ENCODE measurements around the gene RPS6KA5. TPM values are rescaled to one million over a fixed set of nuclear protein-coding genes. Genes with fewer than 3 reads are reported as not detected.

The RPS6KA5 gene
- total RNA-seq, 1 experiment from 2014 or later, result 2.6 TPM

DNA sequence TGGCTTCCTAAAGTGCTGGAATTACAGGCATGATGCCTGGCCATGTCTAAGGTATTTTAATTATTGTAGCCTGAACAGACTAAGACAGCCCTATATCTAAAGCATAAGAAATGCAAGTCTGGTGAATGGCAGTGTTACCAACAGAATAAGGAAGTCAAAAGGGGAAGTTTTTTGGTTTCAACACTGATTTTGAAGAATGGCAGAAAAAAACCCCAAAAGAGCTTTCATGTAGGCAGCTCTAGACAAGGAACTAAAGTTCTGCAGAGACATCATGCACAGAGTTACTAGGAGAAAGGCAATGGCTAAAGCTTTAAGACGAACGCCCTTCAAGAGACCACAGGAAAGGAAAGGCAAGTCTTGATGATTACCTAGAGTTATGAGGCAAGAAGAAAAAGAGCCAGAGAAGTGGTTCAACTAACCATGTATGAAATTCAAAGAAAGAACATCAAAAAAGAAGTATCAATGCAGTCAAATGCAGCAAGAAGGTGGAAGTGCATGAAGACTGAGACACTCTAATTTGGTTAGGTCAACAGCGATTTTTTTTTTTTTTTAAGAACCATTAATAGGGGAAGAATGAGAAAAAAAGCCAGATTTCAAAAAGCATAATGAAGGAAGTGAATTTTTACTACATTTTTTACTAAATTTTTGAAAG lies 50.8 kb downstream of the RPS6KA5 start:
- H3K4me1 ChIP-seq (ENCODE audit: control insufficient read depth, insufficient read depth, low read length), result no peaks in the 10 kb centered on the region
- intact Hi-C loops (cut with micrococcal nuclease; ENCODE audit: unreplicated experiment), result no loop called here
- ATAC-seq (no peak), DNase-seq (ENCODE audit: low read depth, low spot score) (no peak)
- no TSS peak for BruUV-seq (replicated peaks)
- H3K36me3 ChIP-seq (ENCODE audit: control insufficient read depth, insufficient read depth, low read length), result no peaks in the 10 kb centered on the region
- CTCF ChIA-PET, result no interaction called here
- H3K27me3 ChIP-seq (ENCODE audit: control insufficient read depth, insufficient read depth, low read length), result no peaks in the 10 kb centered on the region
- no peak for TF ChIP-seq POLR2AphosphoS5 (IDR thresholded peaks at IDR 0.05; ENCODE audit: low read depth, low read length)
- no peak for TF ChIP-seq SIN3A (IDR thresholded peaks at IDR 0.05; ENCODE audit: borderline replicate concordance, insufficient read depth, low read depth, low read length)
- TF ChIP-seq, protein P1, sequence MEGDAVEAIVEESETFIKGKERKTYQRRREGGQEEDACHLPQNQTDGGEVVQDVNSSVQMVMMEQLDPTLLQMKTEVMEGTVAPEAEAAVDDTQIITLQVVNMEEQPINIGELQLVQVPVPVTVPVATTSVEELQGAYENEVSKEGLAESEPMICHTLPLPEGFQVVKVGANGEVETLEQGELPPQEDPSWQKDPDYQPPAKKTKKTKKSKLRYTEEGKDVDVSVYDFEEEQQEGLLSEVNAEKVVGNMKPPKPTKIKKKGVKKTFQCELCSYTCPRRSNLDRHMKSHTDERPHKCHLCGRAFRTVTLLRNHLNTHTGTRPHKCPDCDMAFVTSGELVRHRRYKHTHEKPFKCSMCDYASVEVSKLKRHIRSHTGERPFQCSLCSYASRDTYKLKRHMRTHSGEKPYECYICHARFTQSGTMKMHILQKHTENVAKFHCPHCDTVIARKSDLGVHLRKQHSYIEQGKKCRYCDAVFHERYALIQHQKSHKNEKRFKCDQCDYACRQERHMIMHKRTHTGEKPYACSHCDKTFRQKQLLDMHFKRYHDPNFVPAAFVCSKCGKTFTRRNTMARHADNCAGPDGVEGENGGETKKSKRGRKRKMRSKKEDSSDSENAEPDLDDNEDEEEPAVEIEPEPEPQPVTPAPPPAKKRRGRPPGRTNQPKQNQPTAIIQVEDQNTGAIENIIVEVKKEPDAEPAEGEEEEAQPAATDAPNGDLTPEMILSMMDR (IDR thresholded peaks at IDR 0.05), result no peak
- TF ChIP-seq, protein P2, sequence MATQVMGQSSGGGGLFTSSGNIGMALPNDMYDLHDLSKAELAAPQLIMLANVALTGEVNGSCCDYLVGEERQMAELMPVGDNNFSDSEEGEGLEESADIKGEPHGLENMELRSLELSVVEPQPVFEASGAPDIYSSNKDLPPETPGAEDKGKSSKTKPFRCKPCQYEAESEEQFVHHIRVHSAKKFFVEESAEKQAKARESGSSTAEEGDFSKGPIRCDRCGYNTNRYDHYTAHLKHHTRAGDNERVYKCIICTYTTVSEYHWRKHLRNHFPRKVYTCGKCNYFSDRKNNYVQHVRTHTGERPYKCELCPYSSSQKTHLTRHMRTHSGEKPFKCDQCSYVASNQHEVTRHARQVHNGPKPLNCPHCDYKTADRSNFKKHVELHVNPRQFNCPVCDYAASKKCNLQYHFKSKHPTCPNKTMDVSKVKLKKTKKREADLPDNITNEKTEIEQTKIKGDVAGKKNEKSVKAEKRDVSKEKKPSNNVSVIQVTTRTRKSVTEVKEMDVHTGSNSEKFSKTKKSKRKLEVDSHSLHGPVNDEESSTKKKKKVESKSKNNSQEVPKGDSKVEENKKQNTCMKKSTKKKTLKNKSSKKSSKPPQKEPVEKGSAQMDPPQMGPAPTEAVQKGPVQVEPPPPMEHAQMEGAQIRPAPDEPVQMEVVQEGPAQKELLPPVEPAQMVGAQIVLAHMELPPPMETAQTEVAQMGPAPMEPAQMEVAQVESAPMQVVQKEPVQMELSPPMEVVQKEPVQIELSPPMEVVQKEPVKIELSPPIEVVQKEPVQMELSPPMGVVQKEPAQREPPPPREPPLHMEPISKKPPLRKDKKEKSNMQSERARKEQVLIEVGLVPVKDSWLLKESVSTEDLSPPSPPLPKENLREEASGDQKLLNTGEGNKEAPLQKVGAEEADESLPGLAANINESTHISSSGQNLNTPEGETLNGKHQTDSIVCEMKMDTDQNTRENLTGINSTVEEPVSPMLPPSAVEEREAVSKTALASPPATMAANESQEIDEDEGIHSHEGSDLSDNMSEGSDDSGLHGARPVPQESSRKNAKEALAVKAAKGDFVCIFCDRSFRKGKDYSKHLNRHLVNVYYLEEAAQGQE (IDR thresholded peaks at IDR 0.05; ENCODE audit: insufficient read depth in 1 of 2, low read depth in 2 of 2, low read length in 1 of 2), result no peak
- no peak for TF ChIP-seq TCF7L2 (IDR thresholded peaks at IDR 0.05; ENCODE audit: low read depth, low read length)
- no peak overlapping the region for H3K27ac ChIP-seq (ENCODE audit: low read length)
- in situ Hi-C loops (cut with HindIII; ENCODE audit: low pct_unique_long_range_greater_than_20kb, low sequenced_read_pairs), result no loop called here
- H3K4me3 ChIP-seq (ENCODE audit: low read depth in 2 of 2, low read length in 2 of 2), result no peak overlapping the region
- no peaks in the 10 kb centered on the region for H3K9me3 ChIP-seq (ENCODE audit: control insufficient read depth, insufficient read depth, low read depth, low read length)
- POLR2A ChIA-PET, result no interaction called here

- BruUV-seq (replicated peaks), result no TSS peak
- intact Hi-C loops (cut with micrococcal nuclease; ENCODE audit: unreplicated experiment), result no loop called here
- Histone ChIP-seq H3K9me3 (ENCODE audit: control insufficient read depth, insufficient read depth, low read depth, low read length) (no peaks in the 10 kb centered on the region), H3K27ac (ENCODE audit: low read length) (no peak overlapping the region), H3K36me3 (ENCODE audit: control insufficient read depth, insufficient read depth, low read length) (no peaks in the 10 kb centered on the region), H3K4me1 (ENCODE audit: control insufficient read depth, insufficient read depth, low read length) (no peaks in the 10 kb centered on the region), H3K27me3 (ENCODE audit: control insufficient read depth, insufficient read depth, low read length) (no peaks in the 10 kb centered on the region), H3K4me3 (ENCODE audit: low read depth in 2 of 2, low read length in 2 of 2) (no peak overlapping the region)
- no peak for ATAC-seq
- CTCF ChIA-PET, result no interaction called here
- in situ Hi-C loops (cut with HindIII; ENCODE audit: low pct_unique_long_range_greater_than_20kb, low sequenced_read_pairs), result no loop called here
- no peak for DNase-seq (ENCODE audit: low read depth, low spot score)
- TF ChIP-seq, protein P2 (IDR thresholded peaks at IDR 0.05; ENCODE audit: insufficient read depth in 1 of 2, low read depth in 2 of 2, low read length in 1 of 2), result no peak
- TF ChIP-seq TCF7L2 (IDR thresholded peaks at IDR 0.05; ENCODE audit: low read depth, low read length) (no peak), SIN3A (IDR thresholded peaks at IDR 0.05; ENCODE audit: borderline replicate concordance, insufficient read depth, low read depth, low read length) (no peak), POLR2AphosphoS5 (IDR thresholded peaks at IDR 0.05; ENCODE audit: low read depth, low read length) (no peak)
- TF ChIP-seq, protein P1 (IDR thresholded peaks at IDR 0.05), result no peak
- POLR2A ChIA-PET, result no interaction called here
Observed at GRCh38 chr14:91008759-91009409, 51.6 kb downstream of the RPS6KA5 start.
